IPS-11a (cell line): ENCODE measurements around the gene LRRC73.
"Not testable (repeated sequence)": the region's sequence is repeated elsewhere in the genome, so short reads cannot be mapped to it uniquely, and the experiment has no call there.

Source experiments
- H3K4me3 ChIP-seq: one replicate; pipeline ENCODE4 v1.5.1; 2013; ENCODE audit warnings: low read depth, low read length, control low read depth

The LRRC73 gene, protein sequence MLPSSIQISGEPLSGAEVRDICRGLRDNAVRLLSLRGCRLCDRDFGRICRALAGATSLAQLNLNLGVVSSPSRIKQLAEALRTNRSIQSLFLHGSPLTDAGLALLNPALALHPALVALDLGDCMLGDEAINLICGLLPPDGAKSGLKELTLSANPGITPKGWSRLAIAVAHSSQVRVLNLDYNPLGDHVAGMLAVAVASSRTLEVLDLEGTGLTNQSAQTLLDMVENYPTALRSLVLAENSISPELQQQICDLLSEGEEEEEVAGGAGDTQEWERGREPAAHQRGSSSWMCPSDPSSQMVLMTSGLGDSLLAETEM

GRCh38 chr6:43509984-43510826, at the start of gene LRRC73:
Gene LRRC73, minus strand, starts transcription at chr6:43510346. Its CDS starts 561 bp downstream, at chr6:43509785.
- peak within 1 kb of the TSS; percentile 64 for H3K4me3 ChIP-seq

DNA sequence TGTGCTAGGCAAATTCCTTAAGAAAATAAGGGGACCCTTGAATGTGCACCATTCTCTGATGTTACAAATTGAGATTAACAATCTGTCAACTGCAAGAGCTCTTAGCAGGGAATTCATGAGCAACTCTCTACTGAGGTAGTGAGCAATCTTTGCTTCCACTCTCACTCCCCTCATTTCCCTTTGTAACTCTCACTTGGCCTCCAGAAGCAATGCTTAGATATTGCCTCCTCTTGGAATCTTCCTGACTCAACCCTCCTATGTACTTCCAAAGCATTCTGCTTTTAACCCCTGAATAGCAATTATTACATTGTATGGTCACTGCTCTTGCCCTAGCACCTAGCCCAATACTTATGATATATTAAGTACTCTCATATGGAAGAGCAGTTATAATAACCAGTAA, 49.2 kb upstream of the LRRC73 start:
- no peak overlapping the region for H3K4me3 ChIP-seq

DNA sequence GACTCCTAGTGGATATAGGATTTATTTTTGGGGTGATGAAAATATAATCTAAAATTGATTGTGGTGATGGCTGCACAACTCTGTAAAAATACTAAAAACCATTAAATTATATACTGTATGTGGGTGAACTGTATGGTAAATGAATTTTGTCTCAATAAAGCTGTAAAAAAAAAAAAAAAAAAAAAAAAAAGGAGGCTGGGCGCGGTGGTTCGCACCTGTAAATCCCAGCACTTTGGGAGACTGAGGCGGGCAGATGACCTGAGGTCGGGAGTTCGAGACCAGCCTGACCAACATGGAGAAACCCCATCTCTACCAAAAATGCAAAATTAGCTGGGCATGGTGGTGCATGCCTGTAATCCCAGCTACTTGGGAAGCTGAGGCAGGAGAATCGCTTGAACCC, 47.5 kb upstream of the LRRC73 start:
- not testable (repeated sequence) for H3K4me3 ChIP-seq

GRCh38 chr6:43547222-43547621, 37.1 kb upstream of the LRRC73 start:
- no peak overlapping the region for H3K4me3 ChIP-seq

- H3K4me3 ChIP-seq: no peak overlapping the region
These were observed 34.3 kb upstream of the LRRC73 start for GRCh38 chr6:43544461-43544860.

DNA sequence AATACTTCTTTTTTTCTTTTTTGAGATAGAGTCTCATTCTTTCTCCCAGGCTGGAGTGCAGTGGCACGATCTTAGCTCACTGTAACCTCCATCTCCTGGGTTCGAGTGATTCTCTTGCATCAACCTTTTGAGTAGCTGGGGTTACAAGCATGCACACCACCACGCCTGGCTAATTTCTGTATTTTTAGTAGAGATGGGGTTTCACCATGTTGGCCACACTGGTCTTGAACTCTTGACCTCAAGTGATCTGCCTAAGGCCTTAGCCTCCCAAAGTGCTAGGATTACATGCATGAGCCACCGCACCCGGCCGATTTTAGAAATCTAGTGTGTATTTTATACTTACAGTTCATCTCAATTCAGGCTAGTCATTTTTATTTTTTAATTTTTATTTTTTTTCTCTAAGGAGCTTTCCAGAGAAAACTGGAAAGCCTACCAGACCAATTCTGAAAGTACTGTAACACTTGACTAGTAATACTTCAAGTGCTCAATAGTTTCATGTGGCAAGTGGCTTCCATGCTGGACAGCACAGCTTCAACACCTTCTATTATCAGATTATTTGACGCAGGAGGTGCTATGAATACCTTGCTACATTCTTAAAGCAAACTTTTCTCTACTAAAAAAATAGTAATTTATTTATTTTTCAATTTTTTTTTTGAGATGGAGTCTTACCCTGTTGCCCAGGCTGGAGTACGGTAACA, 31.8 kb upstream of the LRRC73 start:
- no peak overlapping the region for H3K4me3 ChIP-seq

DNA sequence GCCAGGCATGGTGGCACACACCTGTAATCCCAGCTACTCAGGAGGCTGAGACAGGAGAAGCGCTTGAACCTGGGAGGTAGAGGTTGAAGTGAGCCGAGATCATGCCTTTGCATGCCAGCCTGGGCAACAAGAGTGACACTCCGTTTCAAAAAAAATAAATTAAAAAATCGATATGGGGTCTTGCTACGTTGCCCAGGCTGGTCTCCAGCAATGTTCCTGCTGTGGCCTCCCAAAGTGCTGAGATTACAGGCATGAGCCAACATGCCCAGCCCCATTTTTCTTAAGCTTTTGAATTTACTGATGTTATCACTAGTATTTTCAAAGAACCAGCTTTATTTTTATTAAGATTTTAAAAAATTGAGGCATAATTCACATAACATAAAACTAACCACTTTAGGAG, 30.4 kb upstream of the LRRC73 start:
- no peak overlapping the region for H3K4me3 ChIP-seq

- H3K4me3 ChIP-seq: not testable (repeated sequence)
These were observed 29.3 kb upstream of the LRRC73 start for GRCh38 chr6:43539409-43539808.

- not testable (repeated sequence) for H3K4me3 ChIP-seq
These were observed 28.8 kb upstream of the LRRC73 start for GRCh38 chr6:43538986-43539385.

GRCh38 chr6:43532201-43532600, 22.1 kb upstream of the LRRC73 start:
- no peak overlapping the region for H3K4me3 ChIP-seq

DNA sequence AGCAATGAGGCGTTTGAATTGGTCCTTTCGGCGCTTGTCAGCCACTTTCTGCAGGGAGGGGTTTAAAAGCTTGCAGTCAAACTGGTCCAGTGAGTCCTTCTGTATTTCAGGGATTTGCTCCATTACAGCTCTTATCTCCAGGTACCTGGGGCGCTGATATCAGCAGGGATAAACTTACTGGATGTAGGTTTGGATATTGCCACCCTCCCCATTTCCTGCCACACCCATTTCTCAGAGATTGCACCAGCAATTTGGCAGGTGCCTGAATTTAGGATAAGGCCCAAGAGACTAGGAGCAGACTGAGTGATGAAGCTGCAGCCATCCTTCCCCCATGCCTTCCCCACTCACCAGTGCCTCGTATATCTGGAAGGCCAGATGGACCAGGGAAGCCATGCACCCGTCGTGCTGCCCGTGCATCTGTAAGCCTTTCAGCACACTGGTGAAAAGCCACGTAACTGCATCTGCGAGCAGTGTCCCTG, 14.4 kb upstream of the LRRC73 start:
- H3K4me3 ChIP-seq: no peak overlapping the region

DNA sequence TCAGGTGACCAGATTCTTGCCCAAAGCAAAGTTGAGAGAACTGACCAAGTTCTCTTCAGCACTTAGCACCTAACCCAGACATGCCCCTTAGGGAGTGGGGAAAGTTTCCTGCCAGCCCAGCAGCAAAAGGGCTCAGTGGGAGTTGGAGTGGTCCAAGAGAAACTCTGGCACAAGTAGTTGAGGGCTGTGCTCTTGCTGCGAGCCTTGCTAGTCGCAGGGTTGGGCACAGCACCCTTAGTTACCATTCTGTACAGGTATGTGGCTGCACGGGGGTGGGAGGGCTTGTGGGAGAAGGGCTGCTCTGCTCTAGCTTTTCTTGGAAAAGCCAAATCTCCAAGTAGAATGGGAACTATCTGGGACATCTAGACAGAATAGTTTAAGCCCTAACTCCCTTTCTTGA, 13.1 kb upstream of the LRRC73 start:
- H3K4me3 ChIP-seq: no peak overlapping the region

GRCh38 chr6:43522547-43523261, 12.6 kb upstream of the LRRC73 start:
- H3K4me3 ChIP-seq: no peak overlapping the region

- no peak overlapping the region for H3K4me3 ChIP-seq
These were observed 11.7 kb upstream of the LRRC73 start for GRCh38 chr6:43521836-43522235.

GRCh38 chr6:43520097-43520496, 10.0 kb upstream of the LRRC73 start:
- H3K4me3 ChIP-seq: no peak overlapping the region

DNA sequence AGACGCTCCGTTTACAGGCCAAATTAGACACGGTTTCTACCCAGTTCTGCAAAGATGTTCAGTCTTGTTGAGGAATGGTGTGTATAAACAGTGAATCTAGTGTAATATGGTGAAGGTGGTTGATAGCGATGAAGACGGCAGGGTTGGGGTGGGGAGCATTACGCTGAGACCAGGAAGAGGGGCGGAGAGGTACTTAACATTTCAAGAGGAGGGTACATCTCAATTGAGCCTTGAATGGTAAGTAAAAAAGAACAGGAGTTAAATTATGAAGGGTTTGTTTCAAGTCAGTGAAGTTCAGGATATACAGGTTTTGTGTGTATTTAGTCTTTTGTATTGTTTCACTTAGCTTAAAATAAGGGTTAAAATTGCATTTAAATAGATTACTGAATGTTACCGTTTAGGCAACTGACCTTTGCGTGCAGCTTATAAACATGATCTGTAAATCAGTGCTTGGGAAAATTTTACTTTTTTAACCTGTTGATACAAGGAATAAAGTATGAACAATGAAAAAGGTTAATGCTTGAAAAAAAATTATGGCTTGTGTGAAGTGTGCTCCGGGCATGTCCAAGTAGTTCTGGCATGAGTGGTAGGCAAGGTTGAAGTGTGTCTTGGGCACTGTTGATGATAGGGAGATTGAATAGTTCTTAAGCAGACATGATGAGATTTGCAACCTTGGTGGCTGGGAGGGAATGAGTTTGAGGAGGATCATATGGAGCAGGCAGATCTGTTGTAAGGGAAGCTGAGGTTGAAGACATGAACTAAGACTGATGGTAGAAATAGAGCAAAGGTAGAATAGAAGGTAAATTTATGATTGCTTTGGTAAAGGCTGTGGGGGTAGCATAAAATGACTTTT, 7.6 kb upstream of the LRRC73 start:
- H3K4me3 ChIP-seq: peak overlapping the region; percentile 99

GRCh38 chr6:43516697-43517504, 6.8 kb upstream of the LRRC73 start, which contains the start of the genes POLR1C and YIPF3:
Gene POLR1C, plus strand, starts transcription at chr6:43517089. Its CDS starts 21 bp downstream, at chr6:43517110.
Gene YIPF3, minus strand, starts transcription at chr6:43516926. Its CDS starts 119 bp downstream, at chr6:43516807.
- peak within 1 kb of the TSS; percentile 99 for H3K4me3 ChIP-seq

GRCh38 chr6:43516367-43516696, 6.2 kb upstream of the LRRC73 start:
- peak overlapping the region; percentile 99 for H3K4me3 ChIP-seq

DNA sequence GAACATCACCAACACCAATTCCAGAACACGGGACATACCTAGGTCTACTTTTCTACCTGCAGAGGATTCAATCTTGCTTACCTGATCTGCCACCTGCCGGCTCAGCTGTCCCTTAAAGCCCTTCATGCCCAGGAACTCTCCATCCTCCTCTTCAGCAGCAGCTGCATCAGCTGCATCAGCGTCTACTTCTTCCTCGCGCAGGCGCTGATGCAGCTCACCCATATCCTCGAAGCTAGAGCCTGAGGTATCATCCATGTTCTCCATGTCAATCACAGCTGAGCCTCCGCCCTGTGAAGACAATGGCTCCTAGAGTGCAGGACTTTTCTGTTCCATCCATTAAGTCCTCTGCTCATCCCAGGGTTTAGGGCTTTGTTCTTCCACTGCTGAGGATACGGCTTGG, 5.7 kb upstream of the LRRC73 start:
- H3K4me3 ChIP-seq: peak overlapping the region; percentile 99
